GM12801 (cell line): Measurements from ENCODE around the gene PLCH1.

ENCODE experiments used
- CTCF ChIP-seq: IDR thresholded peaks from one replicate; pipeline ENCODE4 v1.5.1; 2011; ENCODE audit warnings: control low read depth; ENCODE audit not compliant: insufficient read length; ENCODE audit errors: extremely low read depth

PLCH1 gene

DNA sequence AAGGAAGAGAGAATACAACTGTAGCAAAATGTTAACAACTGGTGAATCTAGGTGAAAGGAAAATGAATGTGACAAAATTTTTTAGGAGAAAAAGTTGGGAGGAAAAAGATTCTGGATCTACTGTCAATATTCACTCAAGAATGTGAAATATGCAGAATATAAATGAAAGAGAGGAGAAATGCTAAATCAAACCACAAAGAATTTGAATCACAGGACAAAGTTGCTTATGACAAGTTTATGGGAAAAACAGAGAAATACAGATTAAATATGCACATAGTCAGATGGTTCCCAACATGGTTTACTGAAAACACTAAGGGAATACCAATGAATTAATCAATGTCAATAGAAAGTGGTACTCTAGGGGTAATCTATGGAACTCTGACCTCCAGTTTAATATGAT, 33.6 kb upstream of the PLCH1 start:
- TF ChIP-seq CTCF: no peak

DNA sequence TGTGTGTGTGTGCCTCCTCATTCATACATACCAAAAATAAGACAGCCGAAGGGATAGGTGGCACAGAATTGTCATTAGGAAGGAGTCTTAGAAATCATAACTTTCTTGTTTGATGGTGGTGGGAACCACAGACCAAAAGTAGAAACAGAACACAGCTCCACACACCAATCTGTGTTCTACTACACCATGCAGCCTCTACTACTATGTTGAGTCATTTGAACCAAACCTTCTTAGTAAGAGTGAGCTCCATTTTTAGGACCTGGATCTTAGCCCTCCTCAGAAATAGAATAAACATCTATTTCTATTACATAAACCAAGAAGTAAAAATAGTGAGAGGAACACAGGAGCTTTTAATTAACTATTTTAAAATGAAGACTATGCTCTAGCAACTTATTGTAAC, 27.9 kb upstream of the PLCH1 start:
- TF ChIP-seq CTCF: no peak

DNA sequence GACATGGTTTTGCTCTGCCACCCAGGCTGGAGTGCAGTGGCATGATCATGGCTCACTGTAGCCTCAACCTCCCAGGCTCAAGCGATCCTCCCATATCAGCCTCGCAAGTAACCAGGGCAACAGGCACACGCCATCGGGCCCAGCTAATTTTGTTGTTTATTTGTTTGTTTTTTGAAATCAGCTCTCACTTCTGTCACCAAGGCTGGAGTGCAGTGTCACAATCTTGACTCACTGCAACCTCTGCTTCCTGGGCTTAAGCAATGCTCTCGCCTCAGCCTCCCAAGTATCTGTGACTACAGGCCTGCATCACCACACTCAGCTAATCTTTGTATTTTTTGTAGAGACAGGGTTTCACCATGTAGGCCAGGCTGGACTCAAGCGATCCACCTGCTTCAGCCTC, 26.3 kb upstream of the PLCH1 start:
- no peak for TF ChIP-seq CTCF

DNA sequence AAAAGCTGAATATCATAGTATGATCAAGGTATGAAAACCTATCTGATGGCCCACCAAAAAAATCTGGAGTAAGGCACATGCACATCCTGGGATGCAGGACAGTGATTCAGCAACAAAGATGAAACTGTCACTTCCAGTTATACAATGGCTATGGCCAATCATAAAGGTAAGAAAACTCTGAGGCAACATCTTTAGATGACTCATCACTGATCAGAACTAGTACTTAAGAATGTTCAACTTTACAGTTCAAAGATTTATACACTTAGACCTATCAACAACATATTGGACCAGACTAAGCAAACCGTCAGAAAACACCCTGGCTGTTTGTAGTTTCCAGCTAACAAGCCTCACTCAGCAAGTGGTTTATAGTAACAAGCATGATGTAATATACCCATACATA, 21.3 kb upstream of the PLCH1 start:
- no peak for TF ChIP-seq CTCF

DNA sequence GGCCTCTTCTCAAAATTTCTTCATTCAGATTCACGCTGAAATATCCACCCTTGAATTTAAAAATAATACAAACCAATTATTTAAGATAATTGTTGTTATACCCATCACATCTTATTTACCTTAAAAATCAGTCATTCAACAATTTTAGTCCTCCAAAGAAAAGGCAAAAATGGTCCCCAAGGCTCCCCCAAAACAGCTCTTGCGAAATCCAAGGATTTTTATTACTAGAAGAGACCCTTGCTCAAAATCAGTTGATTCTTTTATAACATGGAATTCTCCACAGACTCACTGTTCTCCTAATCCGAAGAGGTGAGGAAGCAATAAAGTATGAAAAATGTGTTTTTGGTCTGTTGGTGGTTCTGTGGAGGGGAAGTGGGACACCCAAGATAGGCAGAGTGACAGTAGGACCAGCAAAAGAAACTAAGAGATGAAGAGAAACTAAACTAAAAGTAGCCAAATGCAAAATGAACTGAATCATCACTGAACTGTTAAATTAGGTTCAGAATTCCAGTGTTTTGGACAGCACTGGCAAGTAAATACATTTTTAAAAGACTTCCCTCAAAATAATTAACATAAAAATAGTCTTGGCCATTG, 19.1 kb upstream of the PLCH1 start:
- TF ChIP-seq CTCF: no peak

DNA sequence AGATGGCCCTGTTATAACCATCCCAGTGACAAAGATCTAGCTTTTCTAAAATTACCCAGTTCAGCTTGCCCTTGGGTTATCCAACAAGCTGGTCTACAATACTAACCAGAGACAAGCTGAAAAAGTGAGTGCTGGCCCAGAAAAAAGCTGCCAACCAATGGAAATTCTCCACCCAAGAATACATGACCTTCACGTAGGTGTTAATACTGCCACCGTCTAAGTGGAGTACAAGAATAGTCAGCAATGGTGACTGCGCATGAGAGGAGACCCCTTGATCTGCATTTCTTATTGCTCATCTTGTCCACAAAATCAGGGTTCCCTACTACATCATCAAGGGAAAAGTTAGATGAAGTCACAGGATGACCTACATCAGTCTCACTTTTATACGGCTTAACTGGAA, 15.8 kb upstream of the PLCH1 start:
- TF ChIP-seq CTCF: no peak

DNA sequence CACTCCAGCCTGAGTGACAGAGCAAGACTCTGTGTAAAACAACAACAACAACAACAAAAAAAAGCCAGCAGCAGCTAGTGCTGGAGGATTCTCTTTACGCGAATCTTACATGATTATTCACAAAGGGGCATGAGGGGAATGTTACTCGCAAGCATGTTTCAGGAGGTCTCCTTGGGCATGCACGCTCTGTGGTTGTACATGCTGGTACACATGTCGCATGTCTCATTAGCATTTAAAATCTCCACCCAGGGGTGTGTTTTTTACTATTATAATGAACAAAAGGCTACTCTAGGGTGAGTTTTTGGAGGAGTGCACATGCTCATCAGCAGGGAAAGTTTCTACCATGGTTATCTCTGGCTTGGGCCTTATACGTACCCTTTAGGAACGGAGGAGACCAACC, 12.7 kb upstream of the PLCH1 start:
- TF ChIP-seq CTCF: no peak
